ENCODE results near the gene DLGAP5. TPM values are rescaled to one million over a fixed set of nuclear protein-coding genes. Genes with fewer than 3 reads are reported as not detected.
A peak's percentile ranks its signal among the peaks of the same experiment; 100 is the strongest.

Gene DLGAP5
- total and polyA plus RNA-seq, 2 donors from 2014 or later, result 0.60 TPM; not detected in 1

- FAIRE-seq, result no peak
- H3K4me1 ChIP-seq (ENCODE audit: control insufficient read depth in 2 of 3, insufficient read depth in 2 of 3, low read depth in 1 of 3, low read length in 3 of 3), result no peaks in the 10 kb centered on the region
- no peak for DNase-seq
- H3K9ac ChIP-seq (ENCODE audit: low read length in 3 of 3), result peak overlapping the region in 1 of 3 donors; percentile 17
- intact Hi-C loops (cut with DNase I), result no loop called here
- H3K27ac ChIP-seq (ENCODE audit: low read depth in 2 of 2, low read length in 2 of 2), result no peak overlapping the region
- TF ChIP-seq CTCF (IDR thresholded peaks at IDR 0.05; ENCODE audit: borderline replicate concordance, extremely low read depth, insufficient read depth), result no peak
- H3K36me3 ChIP-seq (ENCODE audit: control insufficient read depth in 2 of 3, insufficient read depth in 3 of 3, low read length in 3 of 3), result no peaks in the 10 kb centered on the region
- H3K4me3 ChIP-seq (ENCODE audit: low read length in 3 of 3), result no peak overlapping the region
- H3K9me3 ChIP-seq (ENCODE audit: control insufficient read depth in 2 of 3, insufficient read depth in 1 of 3, low read length in 3 of 3), result no peaks in the 10 kb centered on the region
- H3K27me3 ChIP-seq (ENCODE audit: control insufficient read depth, insufficient read depth, low read length), result no peaks in the 10 kb centered on the region
These were observed 33.0 kb downstream of the DLGAP5 start for GRCh38 chr14:55158412-55158811.

- H3K4me3 ChIP-seq (ENCODE audit: low read length in 3 of 3), result no peak overlapping the region
- DNase-seq (no peak), FAIRE-seq (no peak)
- intact Hi-C loops (cut with DNase I), result no loop called here
- no peaks in the 10 kb centered on the region for H3K27me3 ChIP-seq (ENCODE audit: control insufficient read depth, insufficient read depth, low read length)
- no peaks in the 10 kb centered on the region for H3K4me1 ChIP-seq (ENCODE audit: control insufficient read depth in 2 of 3, insufficient read depth in 2 of 3, low read depth in 1 of 3, low read length in 3 of 3)
- H3K9me3 ChIP-seq (ENCODE audit: control insufficient read depth in 2 of 3, insufficient read depth in 1 of 3, low read length in 3 of 3), result no peaks in the 10 kb centered on the region
- no peak overlapping the region for H3K9ac ChIP-seq (ENCODE audit: low read length in 3 of 3)
- no peak for TF ChIP-seq CTCF (IDR thresholded peaks at IDR 0.05; ENCODE audit: borderline replicate concordance, extremely low read depth, insufficient read depth)
- H3K36me3 ChIP-seq (ENCODE audit: control insufficient read depth in 2 of 3, insufficient read depth in 3 of 3, low read length in 3 of 3), result no peaks in the 10 kb centered on the region
- no peak overlapping the region for H3K27ac ChIP-seq (ENCODE audit: low read depth in 2 of 2, low read length in 2 of 2)
These were observed 34.3 kb downstream of the DLGAP5 start for GRCh38 chr14:55157080-55157479.

- Histone ChIP-seq H3K4me3 (ENCODE audit: low read length in 3 of 3) (no peak overlapping the region), H3K4me1 (ENCODE audit: control insufficient read depth in 2 of 3, insufficient read depth in 2 of 3, low read depth in 1 of 3, low read length in 3 of 3) (no peaks in the 10 kb centered on the region), H3K36me3 (ENCODE audit: control insufficient read depth in 2 of 3, insufficient read depth in 3 of 3, low read length in 3 of 3) (no peaks in the 10 kb centered on the region), H3K9me3 (ENCODE audit: control insufficient read depth in 2 of 3, insufficient read depth in 1 of 3, low read length in 3 of 3) (no peaks in the 10 kb centered on the region), H3K27ac (ENCODE audit: low read depth in 2 of 2, low read length in 2 of 2) (no peak overlapping the region), H3K27me3 (ENCODE audit: control insufficient read depth, insufficient read depth, low read length) (no peaks in the 10 kb centered on the region), H3K9ac (ENCODE audit: low read length in 3 of 3) (no peak overlapping the region)
- FAIRE-seq (no peak), DNase-seq (no peak)
- intact Hi-C loops (cut with DNase I), result no loop called here
- TF ChIP-seq CTCF (IDR thresholded peaks at IDR 0.05; ENCODE audit: borderline replicate concordance, extremely low read depth, insufficient read depth), result no peak
These were observed 37.4 kb downstream of the DLGAP5 start for GRCh38 chr14:55153951-55154350.

GRCh38 chr14:55152052-55152753, 39.2 kb downstream of the DLGAP5 start:
- no peak for TF ChIP-seq CTCF (IDR thresholded peaks at IDR 0.05; ENCODE audit: borderline replicate concordance, extremely low read depth, insufficient read depth)
- Histone ChIP-seq H3K4me1 (ENCODE audit: control insufficient read depth in 2 of 3, insufficient read depth in 2 of 3, low read depth in 1 of 3, low read length in 3 of 3) (no peaks in the 10 kb centered on the region), H3K4me3 (ENCODE audit: low read length in 3 of 3) (no peak overlapping the region), H3K27me3 (ENCODE audit: control insufficient read depth, insufficient read depth, low read length) (no peaks in the 10 kb centered on the region), H3K27ac (ENCODE audit: low read depth in 2 of 2, low read length in 2 of 2) (no peak overlapping the region), H3K9ac (ENCODE audit: low read length in 3 of 3) (no peak overlapping the region), H3K36me3 (ENCODE audit: control insufficient read depth in 2 of 3, insufficient read depth in 3 of 3, low read length in 3 of 3) (no peaks in the 10 kb centered on the region), H3K9me3 (ENCODE audit: control insufficient read depth in 2 of 3, insufficient read depth in 1 of 3, low read length in 3 of 3) (no peaks in the 10 kb centered on the region)
- FAIRE-seq, result no peak
- intact Hi-C loops (cut with DNase I), result no loop called here
- DNase-seq, result no peak

Data from kidney (tissue), 14 donors.